Nephron (organoid): Measurements from ENCODE around the gene EPB41.

Source experiments
- H3K27ac Mint-ChIP-seq, 3 experiments: 2 replicates each; pipeline ENCODE4 v1.8.0; 2020; ENCODE audit warnings: mixed read lengths in 3 of 3, mild to moderate bottlenecking in 2 of 3, moderate library complexity in 1 of 3
- H3K27me3 Mint-ChIP-seq: 2 replicates; pipeline ENCODE4 v1.8.0; 2021; ENCODE audit warnings: low read depth, mild to moderate bottlenecking, moderate library complexity, mixed read lengths
- H3K36me3 Mint-ChIP-seq: 2 replicates; pipeline ENCODE4 v1.8.0; 2020; ENCODE audit warnings: low read depth, mixed read lengths
- H3K4me1 Mint-ChIP-seq: 2 replicates; pipeline ENCODE4 v1.8.0; 2020; ENCODE audit warnings: mixed read lengths
- H3K4me3 Mint-ChIP-seq, 3 experiments: 2 replicates each; pipeline ENCODE4 v1.8.0; 2020; ENCODE audit warnings: mild to moderate bottlenecking in 3 of 3, mixed read lengths in 3 of 3, moderate library complexity in 2 of 3
- H3K9me3 Mint-ChIP-seq: 2 replicates; pipeline ENCODE4 v1.8.0; 2020; ENCODE audit warnings: mixed read lengths
- CTCF ChIP-seq, 3 experiments: fragments of 200-600 bp; sonication (generic); IDR thresholded peaks; one replicate each; pipeline ENCODE4 v1.5.0; 2021; ENCODE audit warnings: antibody characterized with exemption in 3 of 3; ENCODE audit not compliant: unreplicated experiment in 3 of 3

The EPB41 gene

GRCh38 chr1:28900562-28900961 is 13.8 kb upstream of the EPB41 start:
- peaks cover 9% of the 10 kb centered on the region for H3K4me1 Mint-ChIP-seq
- H3K4me3 Mint-ChIP-seq, result no peak overlapping the region
- H3K27ac Mint-ChIP-seq, result no peak overlapping the region
- no peaks in the 10 kb centered on the region for H3K36me3 Mint-ChIP-seq
- peaks cover 8% of the 10 kb centered on the region for H3K27me3 Mint-ChIP-seq
- H3K9me3 Mint-ChIP-seq, result peaks cover 2% of the 10 kb centered on the region
- TF ChIP-seq CTCF (IDR thresholded peaks at IDR 0.05; ENCODE audit: unreplicated experiment in 3 of 3), result no peak

GRCh38 chr1:28902738-28903137 is 11.6 kb upstream of the EPB41 start:
- H3K4me3 Mint-ChIP-seq, result no peak overlapping the region
- no peak overlapping the region for H3K27ac Mint-ChIP-seq
- no peak for TF ChIP-seq CTCF (IDR thresholded peaks at IDR 0.05; ENCODE audit: unreplicated experiment in 3 of 3)
- H3K9me3 Mint-ChIP-seq, result peaks cover 2% of the 10 kb centered on the region
- peaks cover 9% of the 10 kb centered on the region for H3K27me3 Mint-ChIP-seq
- peaks cover 9% of the 10 kb centered on the region for H3K4me1 Mint-ChIP-seq
- H3K36me3 Mint-ChIP-seq, result no peaks in the 10 kb centered on the region

GRCh38 chr1:28905921-28906666 is 8.3 kb upstream of the EPB41 start:
- Mint-ChIP-seq H3K9me3 (peaks cover 2% of the 10 kb centered on the region), H3K4me1 (no peaks in the 10 kb centered on the region)
- TF ChIP-seq CTCF (IDR thresholded peaks at IDR 0.05; ENCODE audit: unreplicated experiment in 3 of 3), result no peak

GRCh38 chr1:28909198-28909597 is 5.2 kb upstream of the EPB41 start:
- Mint-ChIP-seq H3K27ac (no peak overlapping the region), H3K9me3 (no peaks in the 10 kb centered on the region), H3K4me3 (no peak overlapping the region), H3K4me1 (no peaks in the 10 kb centered on the region), H3K27me3 (peaks cover 6% of the 10 kb centered on the region), H3K36me3 (no peaks in the 10 kb centered on the region)
- TF ChIP-seq CTCF (IDR thresholded peaks at IDR 0.05; ENCODE audit: unreplicated experiment in 3 of 3), result no peak

More at GRCh38 chr1:28905921-28906666, 8.3 kb upstream of the EPB41 start:
- peak overlapping the region in 1 of 3 experiments; percentile 20 for H3K27ac Mint-ChIP-seq
- peaks cover 6% of the 10 kb centered on the region for H3K27me3 Mint-ChIP-seq
- H3K36me3 Mint-ChIP-seq, result no peaks in the 10 kb centered on the region
- H3K4me3 Mint-ChIP-seq, result no peak overlapping the region

DNA sequence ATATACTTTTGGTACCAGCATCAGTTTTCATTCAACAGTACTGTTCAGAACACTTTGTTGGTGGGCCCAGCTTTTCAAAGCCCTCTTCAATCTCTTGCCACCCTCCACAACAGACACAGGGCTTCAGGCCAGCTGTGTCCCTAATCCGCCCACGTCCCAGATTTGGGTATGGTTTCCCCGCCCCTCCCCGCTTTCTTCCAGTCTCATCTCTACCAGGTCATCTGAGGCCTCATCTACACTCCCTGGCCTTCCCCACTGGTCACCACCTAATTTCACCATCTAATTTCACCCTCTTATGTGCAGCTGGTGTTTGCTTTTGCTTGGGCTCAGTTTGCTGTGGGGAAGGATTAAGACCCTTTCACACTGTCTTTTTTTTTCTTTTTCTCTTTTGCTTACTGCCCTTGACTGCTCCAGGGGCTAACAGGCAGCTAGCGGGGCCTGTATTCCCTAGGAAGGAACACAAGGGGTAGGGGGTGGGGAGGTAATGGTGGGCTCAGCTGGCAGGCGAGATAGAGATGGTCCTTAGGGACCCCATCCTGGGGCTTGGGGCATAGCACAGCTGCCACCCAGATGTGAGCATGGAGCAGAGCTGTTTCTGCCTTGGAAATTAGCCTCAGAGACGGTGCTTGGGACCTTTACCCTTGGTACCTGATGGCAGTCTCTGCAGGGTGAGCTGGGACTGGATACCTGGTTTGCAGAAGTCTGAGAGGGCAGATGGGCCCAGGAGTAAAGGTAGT is 3.8 kb upstream of the EPB41 start:
- no peaks in the 10 kb centered on the region for H3K9me3 Mint-ChIP-seq
- no peaks in the 10 kb centered on the region for H3K36me3 Mint-ChIP-seq
- peaks cover 6% of the 10 kb centered on the region for H3K27me3 Mint-ChIP-seq
- H3K4me3 Mint-ChIP-seq, result no peak overlapping the region
- H3K4me1 Mint-ChIP-seq, result peaks cover 4% of the 10 kb centered on the region
- no peak overlapping the region for H3K27ac Mint-ChIP-seq
- TF ChIP-seq CTCF (IDR thresholded peaks at IDR 0.05; ENCODE audit: unreplicated experiment in 3 of 3), result no peak
